GM18858 (cell line): ENCODE results near the gene PTPRM.

Source experiments
- ATAC-seq: cut with Tn5 transposase; IDR thresholded peaks from one replicate; pipeline ENCODE4 v1.9.1; 2021; ENCODE audit not compliant: unreplicated experiment

The PTPRM gene

GRCh38 chr18:8368512-8369217, 801.5 kb downstream of the PTPRM start:
- ATAC-seq, result no peak

GRCh38 chr18:8373486-8373885, 806.4 kb downstream of the PTPRM start:
- ATAC-seq, result no peak

- ATAC-seq, result no peak
Measured at GRCh38 chr18:8374676-8375075, 807.6 kb downstream of the PTPRM start.

GRCh38 chr18:8375249-8375648, 808.1 kb downstream of the PTPRM start:
- no peak for ATAC-seq

- no peak for ATAC-seq
Measured at GRCh38 chr18:8376113-8376512, 809.0 kb downstream of the PTPRM start.

GRCh38 chr18:8379187-8379941, 812.2 kb downstream of the PTPRM start:
- ATAC-seq, result no peak

GRCh38 chr18:8380006-8380405, 812.9 kb downstream of the PTPRM start:
- ATAC-seq, result no peak

GRCh38 chr18:8380926-8381325, 813.8 kb downstream of the PTPRM start:
- ATAC-seq, result no peak

GRCh38 chr18:8381821-8382459, 814.8 kb downstream of the PTPRM start:
- no peak for ATAC-seq

- ATAC-seq, result no peak
Measured at GRCh38 chr18:8385400-8385799, 818.3 kb downstream of the PTPRM start.

GRCh38 chr18:8386669-8387380, 819.7 kb downstream of the PTPRM start:
- ATAC-seq, result no peak

- no peak for ATAC-seq
Measured at GRCh38 chr18:8389391-8390340, 822.5 kb downstream of the PTPRM start.

- ATAC-seq, result no peak
Measured at GRCh38 chr18:8391068-8391467, 824.0 kb downstream of the PTPRM start.

- ATAC-seq, result no peak
Measured at GRCh38 chr18:8396254-8396653, 829.1 kb downstream of the PTPRM start.

- ATAC-seq, result no peak
Measured at GRCh38 chr18:8397034-8397433, 829.9 kb downstream of the PTPRM start.

- ATAC-seq, result no peak
Measured at GRCh38 chr18:8399138-8399537, 832.0 kb downstream of the PTPRM start.

GRCh38 chr18:8400193-8400752, 833.2 kb downstream of the PTPRM start:
- ATAC-seq, result no peak

GRCh38 chr18:8400825-8401224, 833.7 kb downstream of the PTPRM start:
- no peak for ATAC-seq

- ATAC-seq, result no peak
Measured at GRCh38 chr18:8401606-8402005, 834.5 kb downstream of the PTPRM start.

GRCh38 chr18:8402237-8402636, 835.1 kb downstream of the PTPRM start:
- no peak for ATAC-seq
